K562 (cell line): ENCODE results near the gene DLG4. TPM values are rescaled to one million over a fixed set of nuclear protein-coding genes. Genes with fewer than 3 reads are reported as not detected.

Source experiments
- ATAC-seq: fragments of 200-7000 bp; cut with Tn5 transposase; 3 replicates; pipeline ENCODE4 v1.9.1; 2020; ENCODE audit warnings: moderate library complexity
- BruUV-seq: library from RNA; stranded (reverse); fragments of 400-500 nt; replicated peaks from 2 replicates; lab custom pipeline; 2021; lab: Mats Ljungman, UMichigan
- CTCF ChIA-PET: fragments of 300-600 bp; formaldehyde crosslinking; extraction: SDS; loops from one replicate; lab custom pipeline; 2021; ENCODE audit warnings: low intra/inter-chr PET ratio; lab: Yijun Ruan, JAX
- POLR2A ChIA-PET: fragments of 300-600, 350-650 bp; sonication (Branson Sonifier 250); formaldehyde crosslinking; extraction: SDS; loops from one replicate; lab custom pipeline; 2021; ENCODE audit warnings: antibody characterized with exemption, inconsistent platforms; lab: Yijun Ruan, JAX
- DNase-seq, 4 experiments: peaks; one replicate each; pipeline versions ENCODE4 v3.0.0 to v3.0.0-alpha.2; 2011 to 2018; ENCODE audit warnings: low spot score in 3 of 4, mixed read lengths in 3 of 4; ENCODE audit errors: extremely low read depth in 1 of 4
- FAIRE-seq: peaks from 2 replicates; lab custom pipeline; 2011; peaks lifted over from hg19 to GRCh38; lab: Jason Lieb, UNC
- H2AFZ ChIP-seq: 2 replicates; pipeline ENCODE4 v1.6.0; 2011; ENCODE audit warnings: low read depth, low read length, control low read depth, inconsistent platforms
- H3K27ac ChIP-seq: fragments of 200-600 bp; 3 replicates; pipeline ENCODE4 v1.8.0; 2011; ENCODE audit warnings: low read depth, mild to moderate bottlenecking, control low read depth, inconsistent platforms, low read length, moderate library complexity, mixed read lengths; ENCODE audit errors: extremely low read depth
- H3K27me3 ChIP-seq, 2 experiments: fragments of 300-600 bp in 1 of 2; 2 replicates in 1 of 2; 3 replicates in 1 of 2; pipeline versions ENCODE4 v1.6.0 to v1.8.0; 2011; ENCODE audit warnings: inconsistent platforms in 2 of 2, low read length in 2 of 2, mild to moderate bottlenecking in 1 of 2, mixed read lengths in 1 of 2, moderate library complexity in 1 of 2; ENCODE audit not compliant: control insufficient read depth in 2 of 2, insufficient read depth in 2 of 2
- H3K36me3 ChIP-seq: fragments of 300-600 bp; 3 replicates; pipeline ENCODE4 v1.8.0; 2011; ENCODE audit warnings: mild to moderate bottlenecking, low read length, inconsistent platforms; ENCODE audit not compliant: control insufficient read depth, insufficient read depth
- H3K4me1 ChIP-seq, 2 experiments: fragments of 200-600 bp in 1 of 2; replicated peaks in 1 of 2; 2 replicates in 1 of 2; 3 replicates in 1 of 2; pipeline versions ENCODE4 v1.5.1 to v1.8.0; 2011; ENCODE audit warnings: inconsistent platforms in 2 of 2, low read length in 2 of 2, mild to moderate bottlenecking in 1 of 2, mixed read lengths in 1 of 2, moderate library complexity in 1 of 2; ENCODE audit not compliant: control insufficient read depth in 2 of 2, insufficient read depth in 2 of 2
- H3K4me2 ChIP-seq: 2 replicates; pipeline ENCODE4 v1.6.1; 2011; ENCODE audit warnings: low read length, control low read depth, inconsistent platforms, mixed read lengths; ENCODE audit not compliant: insufficient read depth
- H3K4me3 ChIP-seq: fragments of 200-600 bp; sonication (generic), shearing (Covaris generic); 2 replicates; pipeline ENCODE4 v1.5.1; 2016; ENCODE audit warnings: control low read depth, inconsistent platforms
- H3K79me2 ChIP-seq: fragments of 200-600 bp; 3 replicates; pipeline ENCODE4 v1.8.0; 2011; ENCODE audit warnings: low read length, inconsistent platforms; ENCODE audit not compliant: control insufficient read depth, insufficient read depth
- H3K9ac ChIP-seq, 2 experiments: 2 replicates each; pipeline versions ENCODE4 v1.6.0 to v1.6.1; 2011; ENCODE audit warnings: low read depth in 2 of 2, low read length in 2 of 2, control low read depth in 1 of 2, inconsistent platforms in 1 of 2, mild to moderate bottlenecking in 1 of 2, mixed read lengths in 1 of 2; ENCODE audit not compliant: insufficient read depth in 1 of 2
- H3K9me1 ChIP-seq: one replicate; pipeline ENCODE4 v1.6.0; 2011; ENCODE audit warnings: inconsistent platforms, mild to moderate bottlenecking, low read length, moderate library complexity; ENCODE audit not compliant: control insufficient read depth, insufficient read depth
- H3K9me3 ChIP-seq: replicated peaks from 2 replicates; pipeline ENCODE4 v1.5.1; 2011; ENCODE audit warnings: low read depth, low read length, inconsistent platforms; ENCODE audit not compliant: control insufficient read depth, insufficient read depth
- H4K20me1 ChIP-seq: replicated peaks from 2 replicates; pipeline ENCODE4 v1.6.1; 2011; ENCODE audit warnings: low read length, inconsistent platforms, mixed read lengths; ENCODE audit not compliant: control insufficient read depth, insufficient read depth
- ETV5 ChIP-seq: sonication (generic); formaldehyde crosslinking; IDR thresholded peaks from 2 replicates; pipeline ENCODE4 v1.4.0; 2020; ENCODE audit warnings: low read depth, mild to moderate bottlenecking, missing genetic modification reagents
- KLF16 ChIP-seq: IDR thresholded peaks from 2 replicates; pipeline ENCODE4 v1.6.1; 2016; ENCODE audit warnings: antibody characterized with exemption
- MAZ ChIP-seq, 2 experiments: fragments of 450-650 bp in 1 of 2; sonication (generic) in 1 of 2; formaldehyde crosslinking; IDR thresholded peaks in 1 of 2; conservative IDR thresholded peaks in 1 of 2; 2 replicates each; pipeline versions ENCODE4 v1.4.0 to v1.5.0; 2020; ENCODE audit warnings: mild to moderate bottlenecking in 1 of 2, missing genetic modification reagents in 1 of 2
- NRF1 ChIP-seq, 2 experiments: fragments of 450-650 bp; IDR thresholded peaks in 1 of 2; conservative IDR thresholded peaks in 1 of 2; 2 replicates each; pipeline ENCODE4 v1.6.1; 2014; ENCODE audit warnings: mild to moderate bottlenecking in 2 of 2
- PTBP1 ChIP-seq: fragments of 200-400 bp; formaldehyde crosslinking; IDR thresholded peaks from 2 replicates; pipeline ENCODE4 v1.6.1; 2017; ENCODE audit warnings: low read depth, low read length
- RBM15 ChIP-seq: fragments of 200-400 bp; formaldehyde crosslinking; IDR thresholded peaks from 2 replicates; pipeline ENCODE4 v1.6.1; 2018; ENCODE audit warnings: mild to moderate bottlenecking, low read length, moderate library complexity; ENCODE audit not compliant: insufficient read depth
- ZFX ChIP-seq: sonication (generic); formaldehyde crosslinking; IDR thresholded peaks from 2 replicates; pipeline ENCODE4 v1.8.0; 2022; ENCODE audit warnings: mild to moderate bottlenecking, missing genetic modification reagents, moderate library complexity
- ZNF263 ChIP-seq: sonication (generic); formaldehyde crosslinking; IDR thresholded peaks from 2 replicates; pipeline ENCODE4 v1.8.0; 2022; ENCODE audit warnings: mild to moderate bottlenecking, missing genetic modification reagents, borderline replicate concordance
- ZNF282 ChIP-seq: sonication (generic); formaldehyde crosslinking; IDR thresholded peaks from 2 replicates; pipeline ENCODE4 v1.8.1; 2023; ENCODE audit warnings: missing genetic modification reagents
- ZSCAN32 ChIP-seq: fragments of 450-650 bp; formaldehyde crosslinking; IDR thresholded peaks from 2 replicates; pipeline ENCODE4 v1.4.0; 2020; ENCODE audit warnings: mild to moderate bottlenecking, moderate library complexity
- WGBS: fragments of 100-300 bp; shearing (Covaris generic); methylation state at CpG from one replicate; pipeline ENCODE4 v1.1.6; 2016; ENCODE audit warnings: low coverage, mixed read lengths; ENCODE audit not compliant: insufficient coverage; ENCODE audit errors: missing lambda C conversion rate; 5-methylcytosine and 5-hydroxymethylcytosine counted together
- in situ Hi-C: fragments of 300-500 bp; cut with MboI; formaldehyde crosslinking; loops from 4 replicates; pipeline ENCODE4 v1.15.0; 2018; ENCODE audit warnings: inconsistent platforms, mixed read lengths
- intact Hi-C: fragments of 100-400 bp; cut with micrococcal nuclease; formaldehyde crosslinking; loops from 2 replicates; pipeline ENCODE4 v1.14.2; 2022
- polyA plus RNA-seq, 8 experiments: library from polyadenylated mRNA; depleted of rRNA in 4 of 8; stranded (reverse) in 5 of 8; unstranded in 3 of 8; fragments of >200 nt; fragmentation: Nextera tagmentation in 2 of 8; fragmentation: Illumina TruSeq in 1 of 8; extraction: Ambion mirVana in 2 of 8; extraction: Trizol in 1 of 8; gene quantifications; 2 replicates each; pipeline versions ENCODE4 v1.2.1 to v1.2.3, GENCODE V29; 2011 to 2014; ENCODE audit warnings: inconsistent platforms in 1 of 8, missing spikeins in 1 of 8
- total RNA-seq, 7 experiments: library from RNA; depleted of rRNA in 6 of 7; stranded (reverse); fragments of >200 nt in 6 of 7; fragmentation: Illumina TruSeq in 2 of 7; extraction: Trizol in 2 of 7; gene quantifications; 2 replicates each; pipeline versions ENCODE4 v1.2.1 to v1.2.3, GENCODE V29; 2011 to 2021; ENCODE audit warnings: low replicate concordance in 1 of 7
- TF ChIP-seq, protein P1 (sequence below): fragments of 450-650 bp; IDR thresholded peaks from 2 replicates; pipeline ENCODE4 v1.6.1; 2018; ENCODE audit not compliant: partially characterized antibody
- TF ChIP-seq, protein P2 (sequence below): sonication (generic); formaldehyde crosslinking; IDR thresholded peaks from 2 replicates; pipeline ENCODE4 v1.9.0; 2022; ENCODE audit warnings: mild to moderate bottlenecking, missing genetic modification reagents
- TF ChIP-seq, protein P3 (sequence below): sonication (generic); formaldehyde crosslinking; IDR thresholded peaks from 2 replicates; pipeline ENCODE4 v1.8.0; 2022; ENCODE audit warnings: missing genetic modification reagents, mild to moderate bottlenecking, moderate library complexity, borderline replicate concordance

The DLG4 gene
- total and polyA plus RNA-seq, 9 of the 15 experiments (the other 6 are each of a cell fraction or from before 2014, with no cell fraction given), result 0.03 to 12.0 (median 4.1) TPM

DNA sequence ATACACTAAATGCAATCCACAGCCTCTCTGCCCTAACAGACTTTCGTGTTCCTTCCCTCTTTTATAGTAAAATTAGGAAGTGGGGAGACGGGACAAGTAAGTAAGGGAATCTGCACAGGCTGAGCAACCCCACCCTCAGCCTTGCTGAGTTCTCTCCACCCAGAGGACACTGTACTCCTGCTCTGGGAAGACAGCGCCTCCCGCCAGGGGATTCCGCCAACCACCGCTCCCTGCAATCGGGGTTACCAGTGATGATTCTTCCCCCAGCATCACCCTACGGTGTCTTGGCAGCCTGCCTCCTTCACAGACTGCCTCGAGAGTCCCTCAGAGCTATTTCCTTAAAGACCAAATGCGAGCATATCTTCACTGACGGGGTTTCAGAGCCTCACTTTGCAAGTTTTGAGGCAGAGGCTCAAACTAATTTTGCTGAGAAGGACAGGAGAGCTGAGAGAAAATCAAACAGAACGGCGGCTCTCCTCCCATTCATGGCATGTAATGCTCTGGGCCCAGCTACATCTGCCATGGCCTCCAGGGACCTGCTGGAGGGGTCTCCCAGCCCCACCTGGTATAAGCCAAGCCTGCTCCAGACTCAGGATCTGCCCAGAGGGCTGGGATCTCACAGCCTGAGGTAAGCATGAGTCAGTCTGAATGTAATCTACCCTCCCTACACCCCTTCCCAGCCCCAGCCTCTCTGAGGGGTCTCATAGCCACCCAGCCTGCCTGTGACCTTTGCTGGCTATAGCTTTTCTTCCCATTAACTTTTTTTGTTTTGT is 82.3 kb downstream of the DLG4 start:
- H3K4me3 ChIP-seq, result no peak overlapping the region
- no peak overlapping the region for H2AFZ ChIP-seq
- ATAC-seq (no peak), DNase-seq (no peak), FAIRE-seq (no peak)
- no peak overlapping the region for H3K27ac ChIP-seq
- peaks cover 16 to 48% of the 10 kb centered on the region in 2 experiments for H3K27me3 ChIP-seq
- no TSS peak for BruUV-seq
- no peaks in the 10 kb centered on the region for H3K36me3 ChIP-seq
- ChIA-PET POLR2A (interaction anchor here (1.1 kb wide), 1 partner anchor 257 kb away, joined by 3 read pairs; no protein-coding TSS in a partner anchor), CTCF (interaction anchor here (1.2 kb wide), 1 partner anchor 85 kb away, joined by 6 read pairs; no protein-coding TSS in a partner anchor)
- no peak overlapping the region for H3K9ac ChIP-seq
- H3K79me2 ChIP-seq, result no peaks in the 10 kb centered on the region
- intact Hi-C loops, result loop anchor here (10.0 kb wide), 1 partner anchor 223 kb away; no protein-coding TSS in a partner anchor
- H3K4me1 ChIP-seq, result peaks cover 0 to 8% of the 10 kb centered on the region in 2 experiments; a peak in 2 of 5 replicates
- 1% methylated on average over 8 of the region's 13 CpGs for WGBS
- H4K20me1 ChIP-seq, result no peaks in the 10 kb centered on the region; the same call in 1 of the 2 replicates
- in situ Hi-C loops, result no loop called here
- H3K9me1 ChIP-seq, result no peaks in the 10 kb centered on the region
- H3K4me2 ChIP-seq, result no peak overlapping the region
- H3K9me3 ChIP-seq, result no peaks in the 10 kb centered on the region
- no peak for TF ChIP-seq KLF16
- TF ChIP-seq, protein P1, sequence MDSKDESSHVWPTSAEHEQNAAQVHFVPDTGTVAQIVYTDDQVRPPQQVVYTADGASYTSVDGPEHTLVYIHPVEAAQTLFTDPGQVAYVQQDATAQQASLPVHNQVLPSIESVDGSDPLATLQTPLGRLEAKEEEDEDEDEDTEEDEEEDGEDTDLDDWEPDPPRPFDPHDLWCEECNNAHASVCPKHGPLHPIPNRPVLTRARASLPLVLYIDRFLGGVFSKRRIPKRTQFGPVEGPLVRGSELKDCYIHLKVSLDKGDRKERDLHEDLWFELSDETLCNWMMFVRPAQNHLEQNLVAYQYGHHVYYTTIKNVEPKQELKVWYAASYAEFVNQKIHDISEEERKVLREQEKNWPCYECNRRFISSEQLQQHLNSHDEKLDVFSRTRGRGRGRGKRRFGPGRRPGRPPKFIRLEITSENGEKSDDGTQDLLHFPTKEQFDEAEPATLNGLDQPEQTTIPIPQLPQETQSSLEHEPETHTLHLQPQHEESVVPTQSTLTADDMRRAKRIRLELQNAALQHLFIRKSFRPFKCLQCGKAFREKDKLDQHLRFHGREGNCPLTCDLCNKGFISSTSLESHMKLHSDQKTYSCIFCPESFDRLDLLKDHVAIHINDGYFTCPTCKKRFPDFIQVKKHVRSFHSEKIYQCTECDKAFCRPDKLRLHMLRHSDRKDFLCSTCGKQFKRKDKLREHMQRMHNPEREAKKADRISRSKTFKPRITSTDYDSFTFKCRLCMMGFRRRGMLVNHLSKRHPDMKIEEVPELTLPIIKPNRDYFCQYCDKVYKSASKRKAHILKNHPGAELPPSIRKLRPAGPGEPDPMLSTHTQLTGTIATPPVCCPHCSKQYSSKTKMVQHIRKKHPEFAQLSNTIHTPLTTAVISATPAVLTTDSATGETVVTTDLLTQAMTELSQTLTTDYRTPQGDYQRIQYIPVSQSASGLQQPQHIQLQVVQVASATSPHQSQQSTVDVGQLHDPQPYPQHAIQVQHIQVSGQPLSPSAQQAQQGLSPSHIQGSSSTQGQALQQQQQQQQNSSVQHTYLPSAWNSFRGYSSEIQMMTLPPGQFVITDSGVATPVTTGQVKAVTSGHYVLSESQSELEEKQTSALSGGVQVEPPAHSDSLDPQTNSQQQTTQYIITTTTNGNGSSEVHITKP, result no peak
- TF ChIP-seq, protein P2, sequence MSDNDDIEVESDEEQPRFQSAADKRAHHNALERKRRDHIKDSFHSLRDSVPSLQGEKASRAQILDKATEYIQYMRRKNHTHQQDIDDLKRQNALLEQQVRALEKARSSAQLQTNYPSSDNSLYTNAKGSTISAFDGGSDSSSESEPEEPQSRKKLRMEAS (CRISPR knock-in tag), result no peak
- no peak for TF ChIP-seq ZSCAN32 (CRISPR knock-in tag)
- no peak for TF ChIP-seq MAZ (CRISPR knock-in tag; conservative IDR thresholded peaks at IDR 0.05 in 1 of 2, IDR thresholded peaks at IDR 0.05 in 1 of 2)
- TF ChIP-seq ZNF263 (CRISPR knock-in tag), result no peak
- no peak for TF ChIP-seq NRF1 (conservative IDR thresholded peaks at IDR 0.05 in 1 of 2, IDR thresholded peaks at IDR 0.05 in 1 of 2)
- TF ChIP-seq, protein P3, sequence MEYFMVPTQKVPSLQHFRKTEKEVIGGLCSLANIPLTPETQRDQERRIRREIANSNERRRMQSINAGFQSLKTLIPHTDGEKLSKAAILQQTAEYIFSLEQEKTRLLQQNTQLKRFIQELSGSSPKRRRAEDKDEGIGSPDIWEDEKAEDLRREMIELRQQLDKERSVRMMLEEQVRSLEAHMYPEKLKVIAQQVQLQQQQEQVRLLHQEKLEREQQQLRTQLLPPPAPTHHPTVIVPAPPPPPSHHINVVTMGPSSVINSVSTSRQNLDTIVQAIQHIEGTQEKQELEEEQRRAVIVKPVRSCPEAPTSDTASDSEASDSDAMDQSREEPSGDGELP (CRISPR knock-in tag), result no peak
- no peak for TF ChIP-seq PTBP1
- no peak for TF ChIP-seq ETV5 (CRISPR knock-in tag)
- TF ChIP-seq ZNF282 (CRISPR knock-in tag), result no peak
- no peak for TF ChIP-seq ZFX
- TF ChIP-seq RBM15, result no peak
